Adrenal gland (tissue), 12 donors: ENCODE results near the gene SYT10. TPM values are rescaled to one million over a fixed set of nuclear protein-coding genes. Genes with fewer than 3 reads are reported as not detected.

Experiments used
- DNase-seq, 7 donors: peaks; one replicate each; pipeline ENCODE4 v3.0.0-alpha.2; 2019 to 2020
- H3K27ac ChIP-seq, 5 donors: fragments of 200-600 bp; sonication (generic) in 4 of 5; 1 replicate in 3 of 5; 2 replicates in 2 of 5; pipeline versions ENCODE4 v1.5.1 to v1.8.0; 2016 to 2020; ENCODE audit warnings: mild to moderate bottlenecking in 1 of 5
- H3K27me3 ChIP-seq: fragments of 200-600 bp; 2 replicates; pipeline ENCODE4 v1.8.0; 2021
- H3K36me3 ChIP-seq, 2 donors: fragments of 200-600 bp; replicated peaks in 1 of 2; 1 replicate in 1 of 2; 2 replicates in 1 of 2; pipeline versions ENCODE4 v1.5.1 to v1.8.0; 2018 to 2022
- H3K4me1 ChIP-seq, 2 donors: fragments of 200-600 bp; replicated peaks in 1 of 2; 1 replicate in 1 of 2; 2 replicates in 1 of 2; pipeline versions ENCODE4 v1.5.1 to v1.8.0; 2018 to 2021
- H3K4me3 ChIP-seq, 4 donors: fragments of 200-600 bp; sonication (generic) in 3 of 4; one replicate each; pipeline ENCODE4 v1.5.1; 2016 to 2018
- H3K9me3 ChIP-seq, 3 donors: fragments of 200-600 bp; sonication (generic) in 1 of 3; replicated peaks in 1 of 3; 1 replicate in 2 of 3; 2 replicates in 1 of 3; pipeline versions ENCODE4 v1.5.1 to v1.8.0; 2016 to 2021
- CTCF ChIP-seq, 6 experiments: fragments of 450-650 bp in 4 of 6; fragments of 200-600 bp in 2 of 6; sonication (generic) in 1 of 6; IDR thresholded peaks; 1 replicate in 5 of 6; 2 replicates in 1 of 6; pipeline versions ENCODE4 v1.5.1 to v1.8.0; 2016 to 2021; ENCODE audit warnings: antibody characterized with exemption in 6 of 6, mild to moderate bottlenecking in 2 of 6, moderate library complexity in 1 of 6
- POLR2A ChIP-seq, 2 donors: fragments of 450-650 bp; IDR thresholded peaks; one replicate each; pipeline ENCODE4 v1.6.1; 2017; ENCODE audit warnings: antibody characterized with exemption in 2 of 2, mild to moderate bottlenecking in 2 of 2, moderate library complexity in 1 of 2
- WGBS, 4 donors: extraction: QIAGEN DNeasy Blood & Tissue Kit in 2 of 4; methylation state at CpG; one replicate each; pipeline versions ENCODE4 v1.1.5 to v1.1.7; 2013 to 2017; 5-methylcytosine and 5-hydroxymethylcytosine counted together
- intact Hi-C, 2 donors: fragments of 100-400 bp; cut with DNase I; formaldehyde crosslinking; loops; one replicate each; pipeline versions ENCODE4 v1.14.1 to v1.15.0; 2022 to 2023
- polyA plus RNA-seq, 3 donors: library from polyadenylated mRNA; stranded (reverse); fragments of 200-250 nt in 2 of 3; fragments of 350-450 nt in 1 of 3; fragmentation: Illumina TruSeq in 1 of 3; extraction: RNeasy Lipid Tissue Mini Kit (QIAGEN cat#74804) in 1 of 3; gene quantifications; one replicate each; pipeline ENCODE4 v1.2.3, GENCODE V29; 2013 to 2014
- total RNA-seq, 9 donors: library from RNA; depleted of rRNA in 4 of 9; stranded (reverse); fragments of >200 nt in 4 of 9; fragments of 120-200 nt in 1 of 9; fragmentation: NEBNext Ultra II Directional in 1 of 9; extraction: Animal tissue kit (Norgen Biotek cat#: 25700) in 1 of 9; gene quantifications; one replicate each; pipeline versions ENCODE4 v1.1.0 to v1.2.4, GENCODE V29; 2013 to 2023
- donor health status: healthy with polysubstance abuse.
- donor health status: Bipolar disorder and iron deficiency.
- donor health status: DM: yes; HTN: yes; CAD: no.
- donor health status: DM: no; HTN: no; CAD: no.
- donor health status: DM: no; HTN: no; CAD: no.
- donor health status: DM: yes; HTN: yes; CAD: no.

The SYT10 gene
- total and polyA plus RNA-seq, 12 donors: 0.03 to 3.7 (median 0.21) TPM; not detected in 4

- Histone ChIP-seq H3K27me3 (no peaks in the 10 kb centered on the region), H3K4me1 (no peaks in the 10 kb centered on the region), H3K36me3 (no peaks in the 10 kb centered on the region), H3K4me3 (no peak overlapping the region), H3K9me3 (no peaks in the 10 kb centered on the region), H3K27ac (no peak overlapping the region)
- TF ChIP-seq CTCF (IDR thresholded peaks at IDR 0.05) (no peak), POLR2A (IDR thresholded peaks at IDR 0.05) (no peak)
- intact Hi-C loops: no loop called here
- no peak for DNase-seq
- 53 to 78% (median 56%) methylated on average over 1 of the region's 1 CpG for WGBS, 4 donors
These were observed 40.7 kb upstream of the SYT10 start for GRCh38 chr12:33480366-33480765.

DNA sequence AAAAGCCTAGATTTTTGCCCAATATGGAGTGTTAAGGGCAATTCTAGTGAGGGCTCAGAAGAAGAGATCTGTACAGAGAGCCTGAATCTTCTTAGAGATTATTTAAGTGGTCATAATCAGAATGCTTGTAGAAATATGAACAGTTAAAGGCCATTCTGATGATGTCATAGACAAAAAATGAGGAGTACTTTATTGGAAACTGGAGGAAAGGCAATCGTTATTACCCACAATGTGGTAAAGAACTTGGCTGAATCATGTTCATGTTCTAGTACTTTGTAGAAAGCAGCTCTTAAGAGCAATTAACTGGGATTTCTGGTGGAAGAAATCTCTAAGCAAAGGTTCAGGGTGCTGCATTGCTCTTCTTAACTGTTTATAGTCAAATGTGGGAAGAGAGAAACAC lies 36.4 kb upstream of the SYT10 start:
- no peak for DNase-seq

DNA sequence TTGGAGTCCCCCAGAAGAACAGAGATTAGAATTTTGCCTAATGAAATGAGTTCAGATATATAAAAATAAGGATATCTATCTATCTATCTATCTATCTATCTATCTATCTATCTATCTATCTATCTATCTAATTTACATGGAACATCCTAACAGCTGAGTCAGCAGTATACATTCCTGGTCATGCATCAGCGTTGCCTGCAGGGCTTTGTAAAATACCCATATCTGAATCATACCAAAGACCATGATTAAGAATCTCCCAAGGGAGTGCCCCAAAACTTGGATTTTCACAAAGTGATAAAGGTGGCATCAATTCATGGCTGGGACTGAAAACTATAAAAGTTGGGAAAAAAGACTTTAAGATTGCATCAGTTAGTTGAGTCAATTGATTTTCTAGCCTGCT lies 32.7 kb upstream of the SYT10 start:
- no peaks in the 10 kb centered on the region for H3K4me1 ChIP-seq
- no peak overlapping the region for H3K27ac ChIP-seq
- no peak for TF ChIP-seq POLR2A (IDR thresholded peaks at IDR 0.05)
- no peak for TF ChIP-seq CTCF (IDR thresholded peaks at IDR 0.05)
- H3K9me3 ChIP-seq: no peaks in the 10 kb centered on the region
- no peak overlapping the region for H3K4me3 ChIP-seq
- WGBS, 4 donors: 75 to 96% (median 77%) methylated on average over 1 of the region's 1 CpG
- H3K27me3 ChIP-seq: no peaks in the 10 kb centered on the region
- no peak for DNase-seq
- intact Hi-C loops: no loop called here
- H3K36me3 ChIP-seq: no peaks in the 10 kb centered on the region

More for the DNA sequence above, 36.4 kb upstream of the SYT10 start:
- Histone ChIP-seq H3K4me1 (no peaks in the 10 kb centered on the region), H3K4me3 (no peak overlapping the region), H3K27me3 (no peaks in the 10 kb centered on the region), H3K27ac (no peak overlapping the region), H3K36me3 (no peaks in the 10 kb centered on the region), H3K9me3 (no peaks in the 10 kb centered on the region)
- 56 to 70% (median 67%) methylated on average over 1 of the region's 1 CpG for WGBS, 4 donors
- intact Hi-C loops: no loop called here
- no peak for TF ChIP-seq POLR2A (IDR thresholded peaks at IDR 0.05)
- no peak for TF ChIP-seq CTCF (IDR thresholded peaks at IDR 0.05)

DNA sequence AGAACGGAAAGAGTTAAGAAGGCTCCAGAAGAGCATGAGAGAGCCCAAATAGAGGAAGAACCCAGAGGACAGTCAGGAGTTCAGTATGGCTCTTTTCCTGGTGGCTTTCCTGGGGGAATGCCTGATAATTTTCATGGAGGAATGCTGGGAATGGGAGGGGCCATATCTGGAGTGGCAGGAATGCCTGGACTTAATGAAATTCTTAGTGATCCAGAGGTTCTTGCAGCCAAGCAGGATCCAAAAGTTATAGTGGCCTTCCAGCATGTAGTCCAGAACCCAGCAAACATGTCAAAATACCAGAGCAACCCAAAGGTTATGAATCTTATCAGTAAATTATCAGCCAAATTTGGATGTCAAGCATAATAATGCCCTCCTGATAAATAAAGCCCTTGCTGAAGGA lies 15.5 kb upstream of the SYT10 start:
- intact Hi-C loops: no loop called here
- TF ChIP-seq CTCF (IDR thresholded peaks at IDR 0.05): no peak
- no peak for TF ChIP-seq POLR2A (IDR thresholded peaks at IDR 0.05)
- Histone ChIP-seq H3K9me3 (peaks cover 0 to 6% (median 0%) of the 10 kb centered on the region in 3 donors), H3K4me3 (no peak overlapping the region), H3K36me3 (no peaks in the 10 kb centered on the region), H3K27ac (no peak overlapping the region), H3K27me3 (no peaks in the 10 kb centered on the region), H3K4me1 (no peaks in the 10 kb centered on the region)
- WGBS, 4 donors: 81 to 92% (median 87%) methylated on average over 1 of the region's 1 CpG
- DNase-seq: no peak
